HG02571 (cell line): Measurements from ENCODE around the gene PLAC1.

Experiments
- ATAC-seq: cut with Tn5 transposase; IDR thresholded peaks from one replicate; pipeline ENCODE4 v1.9.1; 2021; ENCODE audit warnings: mild to moderate bottlenecking, moderate library complexity; ENCODE audit not compliant: unreplicated experiment

The PLAC1 gene

DNA sequence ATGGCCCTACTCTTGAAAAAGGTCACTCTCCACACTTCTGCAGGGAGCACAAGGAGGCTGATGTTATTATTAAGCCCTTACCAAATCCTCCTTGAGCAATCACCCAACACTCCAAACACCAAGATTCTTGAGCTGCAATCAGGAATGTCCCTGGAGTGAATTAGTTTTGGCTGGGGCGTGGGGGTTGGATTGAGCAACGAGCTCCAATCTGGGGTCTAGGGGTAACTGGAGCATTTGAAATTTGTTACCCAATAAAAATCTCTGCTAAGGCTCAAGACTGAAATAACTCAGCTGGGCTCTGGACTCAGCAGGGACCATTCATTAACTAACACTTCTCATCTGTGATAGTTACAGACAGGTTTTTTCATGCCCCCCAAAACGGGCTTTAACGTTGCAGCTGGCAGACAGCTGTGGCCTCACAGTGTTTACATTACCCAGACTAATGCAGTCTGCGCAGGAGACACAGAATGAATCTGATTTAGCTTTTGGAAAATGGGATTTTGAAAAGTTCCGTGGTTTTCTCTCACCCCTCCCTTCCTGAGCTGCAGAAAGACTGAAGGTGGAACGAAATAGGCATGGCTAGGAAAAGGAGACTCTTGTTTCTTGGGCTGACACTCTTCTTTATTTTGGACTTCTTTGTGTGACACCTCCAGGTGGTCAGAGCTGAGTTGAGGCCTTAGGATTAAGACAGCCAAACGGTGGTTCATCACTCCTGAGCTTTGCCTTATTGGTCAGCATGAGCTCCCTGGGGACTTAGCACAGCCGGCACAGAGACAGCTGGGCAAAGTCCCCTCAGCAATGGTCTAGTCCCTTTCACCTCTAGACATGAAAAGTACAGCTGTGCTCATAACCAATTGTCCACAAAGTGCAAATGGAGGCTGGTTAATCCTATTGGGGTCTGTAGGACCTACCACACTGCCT, 26.6 kb downstream of the PLAC1 start:
- peak; percentile 57 for ATAC-seq

GRCh38 chrX:134628663-134629062, 29.6 kb downstream of the PLAC1 start:
- no peak for ATAC-seq

DNA sequence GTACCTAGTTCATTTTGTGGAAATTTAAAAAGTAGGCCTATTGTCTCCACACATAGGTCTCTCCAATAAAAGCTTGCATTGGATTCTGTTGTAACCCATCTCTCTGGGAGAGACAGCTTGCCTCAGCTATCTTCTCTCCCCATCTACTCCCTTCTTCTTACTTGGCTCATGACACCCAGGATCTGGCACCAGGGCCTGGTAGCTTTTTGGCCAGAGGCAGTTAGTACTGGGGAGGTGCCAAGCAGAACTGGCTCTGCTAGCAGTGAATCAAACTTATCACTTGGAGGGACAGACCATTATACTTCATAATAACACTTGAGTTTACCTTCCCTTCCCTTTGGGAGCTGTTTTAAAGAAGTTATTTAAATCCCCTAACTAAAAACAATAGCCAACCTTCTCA, 31.8 kb downstream of the PLAC1 start:
- no peak for ATAC-seq

- no peak for ATAC-seq
These were observed 33.0 kb downstream of the PLAC1 start for GRCh38 chrX:134625315-134625718.

DNA sequence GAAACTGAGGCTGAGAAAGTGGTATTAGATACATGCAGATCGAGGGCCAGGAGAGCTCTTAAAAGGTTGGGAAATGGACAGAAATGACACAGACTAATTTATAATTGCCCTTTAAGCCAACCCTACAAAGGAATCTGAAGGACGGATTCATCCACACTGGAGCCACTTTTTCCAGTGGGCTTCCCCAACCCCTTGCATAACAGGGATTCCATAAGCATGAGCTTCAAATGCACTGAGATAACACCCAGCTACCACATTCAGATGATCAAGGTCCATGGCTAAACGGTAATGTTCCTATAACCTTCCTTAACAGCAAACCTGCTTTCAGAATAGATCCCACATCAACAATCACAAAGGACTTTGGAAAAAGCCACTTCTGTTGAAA, 34.2 kb downstream of the PLAC1 start:
- no peak for ATAC-seq

DNA sequence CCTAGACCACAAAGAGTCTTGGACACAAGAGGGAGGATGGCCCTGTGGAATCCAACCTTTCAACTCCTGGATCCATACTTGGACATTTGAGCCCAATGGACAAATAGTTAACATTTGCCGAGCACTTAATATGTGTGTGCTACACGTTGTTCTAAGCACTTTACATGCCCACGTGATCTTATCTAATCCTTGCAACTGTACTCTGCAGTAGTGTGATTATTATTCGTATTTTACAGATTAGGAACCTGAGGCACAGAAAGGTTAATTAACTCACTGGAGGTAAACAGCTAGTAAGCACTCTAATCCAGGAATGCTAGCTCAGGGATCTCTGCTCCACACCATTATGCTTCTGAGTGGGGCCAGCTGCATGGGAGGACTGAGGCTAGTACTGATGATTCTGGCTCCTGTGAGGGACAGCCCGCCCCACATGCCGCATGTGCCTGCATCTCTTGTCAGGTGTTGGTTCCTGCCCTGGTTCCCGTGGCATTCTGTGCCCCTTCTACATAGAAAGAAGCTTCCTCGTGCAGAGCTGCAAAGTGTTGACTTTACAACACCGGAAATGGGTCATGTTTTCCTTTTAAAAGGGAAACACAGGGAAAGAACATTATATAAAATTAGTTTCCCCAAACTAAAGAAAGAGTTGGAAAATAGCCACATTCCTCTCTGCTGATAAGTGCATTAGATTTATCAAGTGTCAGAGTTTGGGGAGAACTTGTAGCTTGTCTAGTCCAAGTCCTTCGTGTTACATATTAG, 34.8 kb downstream of the PLAC1 start:
- no peak for ATAC-seq

GRCh38 chrX:134622813-134623185, 35.5 kb downstream of the PLAC1 start:
- no peak for ATAC-seq

DNA sequence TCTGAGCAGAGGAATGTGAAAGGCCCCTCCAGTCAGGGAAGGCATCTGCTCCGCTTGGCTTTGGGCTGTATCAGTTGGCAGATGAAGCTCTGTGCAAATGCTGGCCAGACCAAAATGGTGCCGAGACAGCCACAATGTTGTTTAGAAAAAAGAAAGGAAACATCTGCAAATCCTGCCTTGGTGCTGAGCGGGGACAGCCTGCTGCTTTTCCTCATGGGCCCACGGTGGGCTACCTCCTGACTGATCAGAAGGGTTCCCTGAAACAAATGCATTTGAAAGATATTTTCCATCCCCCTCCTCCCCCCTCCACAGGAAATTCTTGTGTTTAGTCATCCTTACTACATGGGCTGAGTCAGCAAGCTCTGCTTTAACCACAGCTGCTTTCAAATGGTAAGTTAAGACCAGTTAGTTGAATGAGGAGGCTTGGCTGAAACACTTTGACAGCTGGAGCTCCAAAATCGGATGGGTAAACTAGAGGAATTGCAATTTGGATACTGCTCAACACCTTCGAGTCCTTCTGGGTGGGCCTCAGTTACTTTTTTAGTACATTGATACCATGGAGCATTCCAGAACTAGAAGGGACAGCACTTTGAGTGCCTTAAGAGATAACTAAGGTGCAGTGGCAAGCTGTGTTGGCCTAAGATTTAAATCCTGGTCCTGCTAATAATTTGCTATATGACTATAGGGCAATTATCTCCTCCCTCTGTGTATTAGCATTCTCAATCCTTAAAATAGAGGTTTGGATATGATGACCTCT, 36.0 kb downstream of the PLAC1 start:
- no peak for ATAC-seq

DNA sequence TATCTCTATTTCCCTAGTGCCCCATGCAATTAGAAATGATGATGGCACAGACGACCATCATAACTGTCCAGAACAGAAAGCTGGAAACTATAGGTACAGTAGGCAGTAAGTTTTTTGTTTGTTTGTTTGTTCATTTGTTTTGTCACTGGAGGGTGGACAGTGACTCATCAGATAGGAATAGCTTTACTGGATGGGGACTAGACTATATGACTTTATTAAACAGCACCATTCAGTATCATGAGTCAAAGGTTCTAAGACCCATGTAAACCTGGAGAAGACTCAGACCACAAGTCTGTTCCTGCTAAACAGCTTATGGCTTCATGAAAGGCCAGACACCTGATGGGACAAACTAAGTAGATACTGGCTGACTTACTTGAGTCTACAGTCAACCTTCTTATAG, 38.4 kb downstream of the PLAC1 start:
- ATAC-seq: no peak

DNA sequence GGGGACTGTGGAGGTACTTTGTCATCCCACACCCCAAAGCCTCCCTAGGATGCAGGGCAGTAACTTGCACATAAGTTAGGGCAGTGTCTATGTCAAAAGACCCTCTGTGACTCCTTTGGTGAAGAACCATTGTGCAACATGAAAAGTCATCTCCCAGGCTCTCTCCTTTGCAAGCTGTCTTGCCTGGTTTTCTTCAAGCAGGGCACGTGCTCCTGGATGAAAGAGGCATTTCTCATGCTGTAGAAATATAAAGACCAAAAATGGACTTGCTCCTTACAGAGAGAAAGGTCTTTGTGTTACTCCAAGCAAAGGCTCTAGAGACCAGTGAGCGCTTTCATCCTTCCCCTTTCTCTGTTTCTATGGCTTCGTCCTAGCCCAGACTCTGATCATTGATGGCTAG, 44.9 kb downstream of the PLAC1 start:
- ATAC-seq: no peak

- ATAC-seq: no peak
These were observed 50.1 kb downstream of the PLAC1 start for GRCh38 chrX:134608153-134608552.

- no peak for ATAC-seq
These were observed 50.7 kb downstream of the PLAC1 start for GRCh38 chrX:134607523-134607922.

DNA sequence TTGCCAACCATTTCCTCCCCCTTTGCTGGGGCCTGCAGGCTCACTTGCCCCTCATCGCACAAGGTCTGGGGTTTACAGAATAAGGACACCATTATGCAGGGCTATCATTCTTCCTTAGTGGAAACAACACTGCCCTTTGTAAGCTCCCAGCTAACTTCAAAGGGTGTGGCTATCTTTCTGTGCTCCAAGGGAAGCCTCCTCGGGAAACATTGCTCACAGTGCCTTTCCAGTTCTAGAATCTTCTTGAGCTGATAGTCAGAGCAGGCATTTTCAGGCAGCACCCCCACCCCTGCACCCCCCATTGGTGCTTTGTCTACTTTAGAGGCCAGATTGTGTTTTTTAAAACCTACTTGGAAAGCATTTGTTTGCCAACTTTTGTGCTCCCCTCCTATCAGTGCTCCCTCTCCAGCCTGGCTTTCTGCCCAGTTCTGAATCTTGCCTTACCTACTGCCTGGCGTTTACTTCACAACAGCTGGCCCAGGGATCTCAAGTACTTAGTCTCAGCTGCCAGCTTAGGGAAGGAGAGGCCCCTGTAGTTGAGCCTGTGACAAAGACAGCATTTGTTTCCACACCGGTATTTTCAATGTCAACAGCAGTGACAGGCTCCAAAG, 53.5 kb downstream of the PLAC1 start:
- no peak for ATAC-seq

DNA sequence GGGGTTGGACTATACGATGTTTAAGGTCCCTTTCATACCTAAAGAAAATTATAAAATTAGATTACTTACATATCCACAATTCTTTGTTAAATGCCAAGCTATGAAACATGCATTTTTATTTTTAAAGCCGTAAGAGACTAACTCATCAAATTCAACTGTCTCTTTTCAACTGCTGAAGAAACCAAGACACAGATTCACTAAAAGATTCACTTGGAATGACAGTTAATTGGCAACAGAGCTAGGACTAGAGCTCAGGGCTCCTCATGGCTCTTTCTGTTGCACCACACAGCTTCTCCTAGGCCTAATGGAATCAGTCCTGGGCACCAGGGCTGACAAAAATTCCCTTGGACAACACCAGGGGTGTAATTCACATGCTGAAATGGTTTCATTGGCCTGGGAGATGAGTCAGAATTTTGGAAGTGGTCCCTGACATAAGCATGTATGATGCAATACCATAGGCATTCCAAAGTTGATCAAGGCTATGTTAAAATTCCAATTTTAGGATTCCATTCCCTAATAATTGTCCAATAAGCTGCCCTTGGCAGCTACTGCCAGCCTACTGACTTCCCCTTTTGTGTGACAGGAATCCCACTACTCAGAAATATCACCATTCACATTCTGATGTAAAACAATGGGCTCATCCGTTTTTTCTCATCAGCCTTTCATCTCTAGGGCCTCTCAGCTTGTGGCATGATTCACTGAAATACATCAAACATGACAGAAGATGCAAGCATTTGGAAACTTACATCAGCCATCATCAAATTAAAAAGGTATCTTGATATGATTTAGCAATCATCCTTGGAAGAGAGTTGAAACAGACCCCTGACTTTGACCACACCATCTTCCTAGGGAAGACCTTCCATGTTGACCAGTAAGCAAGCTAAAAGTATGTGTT, 54.2 kb downstream of the PLAC1 start:
- ATAC-seq: no peak

DNA sequence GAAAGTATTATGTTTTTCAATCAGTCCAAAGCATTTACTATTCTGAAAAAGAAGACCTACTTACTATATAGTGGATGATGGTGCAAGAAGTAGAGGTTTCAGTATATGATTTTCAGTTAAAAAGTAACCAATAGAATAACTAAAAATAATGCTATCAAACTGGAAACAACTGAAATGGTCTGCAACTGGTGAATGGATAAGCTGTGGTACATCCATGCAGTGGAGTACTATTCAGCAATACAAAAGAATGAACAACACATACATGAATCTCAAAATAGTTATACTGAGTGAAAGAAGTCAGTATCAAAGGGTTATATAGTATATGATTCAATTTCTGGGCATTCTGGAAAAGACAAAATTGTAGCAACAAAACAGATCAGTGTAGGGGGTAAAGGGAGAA, 55.9 kb downstream of the PLAC1 start:
- no peak for ATAC-seq

GRCh38 chrX:134601240-134601765, 57.0 kb downstream of the PLAC1 start:
- ATAC-seq: no peak

DNA sequence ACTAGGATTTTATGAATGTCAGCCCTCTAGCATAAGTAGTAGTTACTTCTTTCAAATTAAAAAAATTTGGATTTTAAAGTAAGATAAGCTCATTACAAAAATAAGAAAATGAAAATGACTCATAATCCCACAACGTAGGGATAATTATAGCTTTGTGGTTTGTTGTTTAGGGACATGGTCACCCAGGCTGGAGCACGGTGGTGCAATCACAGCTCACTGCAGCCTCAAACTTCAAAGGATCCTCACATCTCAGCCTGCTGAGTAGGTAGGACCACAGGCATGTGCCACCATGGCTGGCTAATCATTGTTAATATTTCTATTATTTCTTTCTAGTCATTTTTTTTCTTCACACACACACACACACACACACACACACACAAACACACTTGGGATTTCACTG, 57.6 kb downstream of the PLAC1 start:
- no peak for ATAC-seq

- ATAC-seq: no peak
These were observed 58.9 kb downstream of the PLAC1 start for GRCh38 chrX:134599184-134599914.

DNA sequence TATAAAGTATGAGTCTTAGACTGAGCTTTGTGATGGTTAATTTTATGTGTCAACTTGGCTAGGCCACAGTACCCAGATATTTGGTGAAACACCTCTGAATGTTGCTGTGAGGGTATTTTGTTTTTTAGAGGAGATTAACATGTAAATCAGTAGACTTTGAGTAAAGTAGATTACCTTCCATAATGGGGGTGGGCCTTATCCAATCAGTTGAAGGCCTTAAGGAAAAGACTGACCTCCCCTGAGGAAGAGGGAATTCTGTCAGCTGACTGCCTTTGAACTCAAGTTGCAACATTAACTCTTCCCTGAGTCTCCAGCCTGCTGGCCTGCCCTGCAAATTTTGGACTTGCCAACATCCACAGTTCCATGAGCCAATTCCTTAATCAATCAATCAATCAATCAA, 66.0 kb downstream of the PLAC1 start:
- no peak for ATAC-seq
